H9 (cell line): ENCODE measurements around the gene BCAR1. TPM values are rescaled to one million over a fixed set of nuclear protein-coding genes. Genes with fewer than 3 reads are reported as not detected.
A peak's percentile ranks its signal among the peaks of the same experiment; 100 is the strongest.

ENCODE experiments used
- DNase-seq: peaks from one replicate; pipeline ENCODE4 v3.0.0-alpha.2; 2017
- H2AFZ ChIP-seq: one replicate; pipeline ENCODE4 v1.6.1; 2013; ENCODE audit warnings: mild to moderate bottlenecking, low read length, control low read depth, moderate library complexity
- H2AK5ac ChIP-seq: 2 replicates; pipeline ENCODE4 v1.6.1; 2013; ENCODE audit warnings: low read length, control low read depth, mixed read lengths; ENCODE audit not compliant: insufficient read length
- H2BK120ac ChIP-seq: one replicate; pipeline ENCODE4 v1.6.1; 2013; ENCODE audit warnings: low read depth, mild to moderate bottlenecking, low read length, control low read depth, inconsistent platforms; ENCODE audit not compliant: poor library complexity, severe bottlenecking
- H2BK12ac ChIP-seq: 2 replicates; pipeline ENCODE4 v1.6.1; 2013; ENCODE audit warnings: low read length, control low read depth, mixed read lengths, low read depth; ENCODE audit not compliant: insufficient read length
- H2BK15ac ChIP-seq: 2 replicates; pipeline ENCODE4 v1.6.1; 2013; ENCODE audit warnings: low read depth, low read length, control low read depth
- H2BK20ac ChIP-seq: one replicate; pipeline ENCODE4 v1.6.1; 2013; ENCODE audit warnings: low read depth, mild to moderate bottlenecking, low read length, control low read depth, inconsistent platforms; ENCODE audit not compliant: poor library complexity, severe bottlenecking
- H2BK5ac ChIP-seq: 2 replicates; pipeline ENCODE4 v1.6.1; 2013; ENCODE audit warnings: low read length, control low read depth, mixed read lengths; ENCODE audit not compliant: insufficient read length
- H3K14ac ChIP-seq: 2 replicates; pipeline ENCODE4 v1.6.1; 2013; ENCODE audit warnings: low read length, control low read depth; ENCODE audit not compliant: insufficient read depth
- H3K18ac ChIP-seq: 2 replicates; pipeline ENCODE4 v1.6.1; 2013; ENCODE audit warnings: low read depth, mild to moderate bottlenecking, mixed read lengths, low read length, control low read depth; ENCODE audit not compliant: insufficient read length
- H3K23ac ChIP-seq: 2 replicates; pipeline ENCODE4 v1.6.1; 2013; ENCODE audit warnings: low read length, control low read depth, mixed read lengths, low read depth; ENCODE audit not compliant: insufficient read length
- H3K23me2 ChIP-seq: 2 replicates; pipeline ENCODE4 v1.6.1; 2013; ENCODE audit warnings: low read depth, mild to moderate bottlenecking, mixed read lengths, low read length, control low read depth; ENCODE audit not compliant: insufficient read length, poor library complexity, severe bottlenecking
- H3K27ac ChIP-seq: 2 replicates; pipeline ENCODE4 v1.5.1; 2013; ENCODE audit warnings: low read length, control low read depth, mixed read lengths, low read depth; ENCODE audit not compliant: insufficient read length
- H3K27me3 ChIP-seq: 2 replicates; pipeline ENCODE4 v1.6.1; 2013; ENCODE audit warnings: low read length, control low read depth, inconsistent platforms; ENCODE audit not compliant: insufficient read depth
- H3K4ac ChIP-seq: 2 replicates; pipeline ENCODE4 v1.6.1; 2013; ENCODE audit warnings: low read depth, mild to moderate bottlenecking, control low read depth, inconsistent platforms, low read length, moderate library complexity
- H3K4me1 ChIP-seq: 2 replicates; pipeline ENCODE4 v1.6.1; 2013; ENCODE audit warnings: low read length, control low read depth, inconsistent platforms; ENCODE audit not compliant: insufficient read depth
- H3K4me2 ChIP-seq: 2 replicates; pipeline ENCODE4 v1.6.1; 2013; ENCODE audit warnings: low read length, control low read depth, mixed read lengths; ENCODE audit not compliant: insufficient read length, insufficient read depth
- H3K56ac ChIP-seq: 2 replicates; pipeline ENCODE4 v1.6.1; 2013; ENCODE audit warnings: low read depth, mild to moderate bottlenecking, mixed read lengths, low read length, control low read depth; ENCODE audit not compliant: insufficient read length
- H3K79me1 ChIP-seq: 2 replicates; pipeline ENCODE4 v1.6.1; 2013; ENCODE audit warnings: low read depth, mild to moderate bottlenecking, moderate library complexity, low read length, control low read depth, inconsistent platforms; ENCODE audit not compliant: insufficient read depth, poor library complexity, severe bottlenecking
- H3K79me2 ChIP-seq: 2 replicates; pipeline ENCODE4 v1.6.1; 2013; ENCODE audit warnings: low read length, control low read depth, inconsistent platforms; ENCODE audit not compliant: insufficient read depth
- H3K9ac ChIP-seq: 2 replicates; pipeline ENCODE4 v1.6.1; 2013; ENCODE audit warnings: low read length, control low read depth, mixed read lengths; ENCODE audit not compliant: insufficient read length; ENCODE audit errors: extremely low read depth
- H3K9me3 ChIP-seq: one replicate; pipeline ENCODE4 v1.6.1; 2013; ENCODE audit warnings: low read depth, low read length, inconsistent platforms; ENCODE audit not compliant: control insufficient read depth
- H3T11ph ChIP-seq: one replicate; pipeline ENCODE4 v1.6.1; 2013; ENCODE audit warnings: mild to moderate bottlenecking, low read length, control low read depth, inconsistent platforms
- H4K20me1 ChIP-seq: one replicate; pipeline ENCODE4 v1.6.1; 2013; ENCODE audit not compliant: control insufficient read depth, insufficient read length, insufficient read depth
- H4K5ac ChIP-seq: 2 replicates; pipeline ENCODE4 v1.6.1; 2013; ENCODE audit warnings: low read depth, mild to moderate bottlenecking, mixed read lengths, low read length, control low read depth; ENCODE audit not compliant: insufficient read length
- H4K8ac ChIP-seq: replicated peaks from 2 replicates; pipeline ENCODE4 v1.6.1; 2013; ENCODE audit warnings: low read length, control low read depth, mixed read lengths, low read depth; ENCODE audit not compliant: insufficient read length
- H4K91ac ChIP-seq: 2 replicates; pipeline ENCODE4 v1.6.1; 2013; ENCODE audit warnings: low read depth, mild to moderate bottlenecking, moderate library complexity, mixed read lengths, low read length, control low read depth; ENCODE audit not compliant: insufficient read length
- H3K27ac Mint-ChIP-seq, 3 experiments: 2 replicates in 2 of 3; 3 replicates in 1 of 3; pipeline ENCODE4 v1.8.0; 2020 to 2021; ENCODE audit warnings: mixed read lengths in 3 of 3, mild to moderate bottlenecking in 1 of 3, moderate library complexity in 1 of 3
- H3K27me3 Mint-ChIP-seq: 2 replicates; pipeline ENCODE4 v1.8.0; 2021; ENCODE audit warnings: low read depth, mild to moderate bottlenecking, moderate library complexity, mixed read lengths
- H3K36me3 Mint-ChIP-seq, 3 experiments: 2 replicates in 2 of 3; 3 replicates in 1 of 3; pipeline ENCODE4 v1.8.0; 2020 to 2021; ENCODE audit warnings: low read depth in 3 of 3, mixed read lengths in 3 of 3; ENCODE audit not compliant: insufficient read depth in 1 of 3
- H3K4me1 Mint-ChIP-seq, 2 experiments: 2 replicates each; pipeline ENCODE4 v1.8.0; 2020; ENCODE audit warnings: mixed read lengths in 2 of 2
- H3K4me3 Mint-ChIP-seq, 2 experiments: 2 replicates in 1 of 2; 3 replicates in 1 of 2; pipeline ENCODE4 v1.8.0; 2020 to 2021; ENCODE audit warnings: mild to moderate bottlenecking in 2 of 2, mixed read lengths in 2 of 2, moderate library complexity in 1 of 2
- H3K9me3 Mint-ChIP-seq, 2 experiments: 2 replicates in 1 of 2; 3 replicates in 1 of 2; pipeline ENCODE4 v1.8.0; 2020; ENCODE audit warnings: mild to moderate bottlenecking in 2 of 2, mixed read lengths in 2 of 2, moderate library complexity in 1 of 2
- CTCF ChIP-seq: fragments of 200-600 bp; sonication (generic); conservative IDR thresholded peaks from 3 replicates; pipeline ENCODE4 v1.8.0; 2021; ENCODE audit warnings: antibody characterized with exemption, mild to moderate bottlenecking
- WGBS: extraction: QIAGEN DNeasy Blood & Tissue Kit; methylation state at CpG from one replicate; pipeline ENCODE4 v1.1.7; 2013; ENCODE audit warnings: missing lambda C conversion rate, low lambda C conversion rate, mixed read lengths; ENCODE audit not compliant: insufficient read length; ENCODE audit errors: extremely low coverage; 5-methylcytosine and 5-hydroxymethylcytosine counted together
- total RNA-seq: library from RNA; stranded (reverse); gene quantifications from 2 replicates; pipeline ENCODE4 v1.2.1, GENCODE V29; 2021

BCAR1 gene
- total RNA-seq, 1 experiment from 2014 or later: 97.1 TPM

- no CpG with 5 or more reads among the region's 13 CpGs for WGBS
- Histone ChIP-seq H4K20me1 (no peaks in the 10 kb centered on the region), H4K5ac (no peak overlapping the region), H3K56ac (no peak overlapping the region), H2BK15ac (no peak overlapping the region), H2AK5ac (no peak overlapping the region), H3K9me3 (no peaks in the 10 kb centered on the region), H3K4me1 (no peaks in the 10 kb centered on the region), H3K18ac (no peak overlapping the region), H3K4me2 (no peak overlapping the region), H3K79me2 (no peaks in the 10 kb centered on the region), H3K23me2 (no peaks in the 10 kb centered on the region), H3K27ac (no peak overlapping the region), H2BK120ac (no peak overlapping the region), H3K23ac (no peak overlapping the region), H2BK20ac (no peak overlapping the region), H4K8ac (no peak overlapping the region), H4K91ac (no peak overlapping the region), H3T11ph (no peak overlapping the region), H2BK5ac (no peak overlapping the region), H3K79me1 (no peaks in the 10 kb centered on the region), H2AFZ (no peak overlapping the region), H3K14ac (peak overlapping the region; percentile 35; the same call in 1 of the 2 replicates), H2BK12ac (no peak overlapping the region), H3K27me3 (no peaks in the 10 kb centered on the region), H3K4ac (no peak overlapping the region), H3K9ac (no peak overlapping the region)
- no peak for DNase-seq
- peak overlapping the region in 2 of 3 experiments; percentile 93 to 94; a peak in 2 of 7 replicates for H3K27ac Mint-ChIP-seq
- H3K9me3 Mint-ChIP-seq: no peaks in the 10 kb centered on the region
- no peaks in the 10 kb centered on the region for H3K36me3 Mint-ChIP-seq
- TF ChIP-seq CTCF: no peak
- no peak overlapping the region for H3K4me3 Mint-ChIP-seq
- no peaks in the 10 kb centered on the region; the same call in 1 of the 2 replicates for H3K27me3 Mint-ChIP-seq
- peaks cover 10 to 21% of the 10 kb centered on the region in 2 experiments for H3K4me1 Mint-ChIP-seq
Measured at GRCh38 chr16:75208242-75208825, 43.1 kb downstream of the BCAR1 start.
